DMS 273 (cell line): ENCODE data around the gene PAX2.

Experiments
- DNase-seq: peaks from one replicate; lab custom pipeline; 2025; ENCODE audit not compliant: unreplicated experiment; lab: John Stamatoyannopoulos, UW

The PAX2 gene

DNA sequence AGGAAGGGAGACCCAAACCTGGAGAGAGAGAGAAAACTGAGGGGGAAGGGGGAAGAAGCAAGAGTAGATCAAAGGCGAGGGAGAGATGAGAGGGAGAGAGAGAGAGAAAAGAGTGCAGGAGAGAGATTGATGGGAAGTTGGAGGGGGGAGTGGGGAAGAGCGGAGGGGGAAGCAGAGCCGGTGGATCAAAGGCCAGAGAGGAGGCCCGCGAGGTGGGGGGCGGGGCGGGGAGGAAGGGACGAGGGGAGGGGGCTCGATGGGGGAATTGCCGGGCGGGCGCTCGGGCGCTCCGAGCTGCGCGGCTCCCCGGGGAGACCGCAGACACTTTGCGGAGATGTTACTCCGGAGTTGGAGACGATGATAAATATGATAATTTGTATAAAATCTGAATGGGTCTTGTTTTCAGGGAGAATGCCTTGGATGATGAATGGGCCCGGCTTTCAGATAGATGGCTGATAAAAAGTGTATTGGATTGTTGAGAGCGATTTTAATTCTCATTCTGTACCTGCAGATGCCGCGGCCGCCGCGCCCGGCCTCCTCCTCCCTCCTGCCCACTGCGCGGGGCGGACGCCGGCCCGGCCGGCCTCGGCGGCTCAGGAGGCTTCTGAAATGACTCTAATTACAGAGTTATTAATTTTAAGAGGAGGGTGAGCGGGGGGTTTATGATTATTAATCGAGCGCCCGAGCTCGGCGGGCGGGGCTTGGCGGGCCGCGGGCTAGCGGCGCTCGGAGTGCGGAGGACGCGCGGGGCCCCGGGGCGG is 21.4 kb upstream of the PAX2 start:
- no peak for DNase-seq

DNA sequence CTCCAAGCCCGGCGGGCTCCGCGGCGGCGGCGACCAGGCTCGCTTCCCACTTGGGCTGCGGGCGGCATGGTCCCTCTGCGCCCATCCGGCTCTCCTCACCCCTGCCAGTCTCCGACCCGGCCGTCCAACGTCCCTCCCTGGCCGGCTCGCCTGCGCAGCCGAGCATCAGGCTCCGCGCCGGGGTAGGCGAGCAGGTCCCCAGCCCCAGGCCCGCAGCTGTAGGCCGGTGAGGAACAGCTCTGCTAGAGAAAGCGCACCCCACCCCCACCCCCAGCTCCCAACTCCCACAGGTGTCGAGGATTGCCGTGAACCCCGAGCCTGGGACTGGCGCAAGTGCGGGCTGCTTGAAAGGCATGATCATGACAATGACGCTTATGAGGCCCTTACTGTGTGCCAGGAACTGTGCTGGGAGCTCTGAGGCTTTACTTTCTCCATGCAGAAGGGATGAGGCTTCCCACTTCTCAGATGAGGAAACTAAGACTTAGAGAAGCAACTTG is 20.8 kb upstream of the PAX2 start:
- no peak for DNase-seq

DNA sequence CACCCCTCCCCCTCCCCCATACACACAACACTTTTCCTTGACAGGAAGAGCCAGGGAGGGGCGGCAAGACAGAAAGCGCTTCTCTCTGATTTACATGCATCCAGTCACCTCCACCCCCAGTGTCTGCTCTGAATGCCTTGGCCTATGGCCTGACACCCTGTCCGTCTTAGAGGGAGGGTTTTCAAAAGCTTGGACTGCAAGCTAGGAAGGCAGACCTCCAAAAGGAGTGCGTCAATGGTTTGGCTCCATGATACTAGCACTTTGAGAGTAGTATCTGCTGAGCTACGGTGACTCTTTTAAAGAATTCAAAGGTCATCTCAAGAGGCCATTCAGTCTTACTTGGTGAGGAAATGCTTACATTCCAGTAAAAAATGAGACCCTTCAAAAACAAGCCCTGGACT is 20.3 kb upstream of the PAX2 start:
- DNase-seq, result no peak

DNA sequence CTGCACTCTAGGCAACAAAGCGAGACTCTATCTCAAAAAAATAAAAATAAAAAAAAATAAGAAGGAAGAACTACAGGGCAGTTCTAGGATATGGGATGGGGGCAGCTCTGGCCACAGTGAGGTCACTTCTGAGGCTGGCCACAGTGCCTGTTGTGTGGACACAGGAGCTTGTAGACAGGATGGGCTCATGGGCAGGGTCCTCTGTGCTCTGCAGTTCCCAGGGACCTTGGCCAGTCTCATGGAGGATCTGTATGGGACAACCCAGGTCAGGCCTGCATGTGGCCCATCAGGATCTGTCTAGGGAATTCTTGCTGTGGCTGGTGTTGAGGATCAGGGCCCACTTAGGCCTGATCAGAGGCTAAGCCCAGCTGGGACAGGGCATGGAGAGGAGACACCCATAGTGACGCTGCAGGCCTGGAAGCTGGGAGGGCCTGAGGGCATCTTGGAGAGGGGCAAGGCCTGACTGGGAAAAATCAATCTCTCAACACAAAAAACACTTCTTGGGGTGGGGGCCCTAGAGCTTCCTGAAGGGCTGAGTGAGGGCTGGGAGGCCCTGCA is 19.4 kb upstream of the PAX2 start:
- DNase-seq, result no peak

DNA sequence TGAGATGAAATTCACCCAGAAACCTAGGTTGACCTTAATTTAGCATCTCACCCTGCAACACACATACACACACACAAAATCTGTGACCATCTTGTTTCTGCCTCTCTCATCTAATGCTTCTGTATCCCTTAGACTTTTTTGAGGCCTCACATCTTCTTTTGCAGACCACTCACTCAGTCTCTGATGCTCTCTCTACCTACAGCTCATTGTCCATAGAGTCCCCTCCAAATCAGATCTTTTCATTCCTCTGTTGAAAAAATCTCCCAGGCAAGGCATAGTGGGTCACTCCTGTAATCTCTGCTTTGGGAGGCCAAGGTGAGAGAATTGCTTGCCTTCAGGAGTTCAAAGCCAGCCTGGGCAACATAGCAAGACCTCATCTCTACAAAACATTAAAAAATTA is 17.6 kb upstream of the PAX2 start:
- DNase-seq, result no peak

DNA sequence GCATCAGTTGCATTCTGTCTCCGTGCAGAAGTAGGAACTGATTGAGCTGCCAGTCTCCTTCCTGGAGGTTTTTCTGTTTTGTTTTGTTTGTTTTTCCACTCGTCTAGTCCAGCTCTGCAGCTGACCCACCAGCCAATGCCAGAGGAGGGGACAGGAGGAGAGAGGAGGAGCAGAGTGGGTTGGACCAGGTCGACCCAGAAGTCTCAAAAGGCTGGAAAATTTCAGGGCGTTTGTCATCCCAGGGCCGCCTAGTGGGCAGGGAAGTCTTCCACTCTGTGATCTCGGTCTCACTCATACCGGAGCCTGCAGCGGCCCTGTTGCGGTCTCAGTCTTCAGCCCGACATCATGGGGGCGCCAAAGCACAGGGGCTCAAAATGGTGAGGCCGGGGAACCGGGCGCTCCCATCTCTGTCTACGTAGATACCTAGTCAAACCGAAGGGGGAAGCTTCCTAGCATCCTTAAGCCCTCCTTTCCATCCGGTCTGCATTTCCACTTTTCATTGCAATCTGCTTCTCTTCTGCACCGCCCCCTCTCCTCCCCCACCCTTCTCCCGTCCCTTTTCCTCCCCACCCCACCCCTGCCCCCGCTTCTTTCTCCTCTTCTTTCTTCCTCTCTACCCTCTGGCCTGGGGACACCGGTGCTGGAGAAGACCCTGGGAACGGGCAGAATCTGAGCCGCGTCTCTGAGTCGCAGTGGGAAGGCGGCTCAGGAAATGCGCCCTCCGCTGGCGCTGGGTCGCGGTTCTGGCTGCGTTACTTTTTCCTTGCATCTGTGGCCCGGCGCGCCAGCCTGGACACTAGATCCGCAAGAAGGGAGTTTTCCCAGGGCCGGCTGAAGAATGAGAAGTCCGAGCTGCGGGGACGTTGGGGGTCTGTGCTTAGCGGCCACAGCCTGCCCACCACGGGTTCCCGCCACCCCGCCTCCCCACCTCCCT is 16.2 kb upstream of the PAX2 start:
- DNase-seq, result peak; percentile 69

DNA sequence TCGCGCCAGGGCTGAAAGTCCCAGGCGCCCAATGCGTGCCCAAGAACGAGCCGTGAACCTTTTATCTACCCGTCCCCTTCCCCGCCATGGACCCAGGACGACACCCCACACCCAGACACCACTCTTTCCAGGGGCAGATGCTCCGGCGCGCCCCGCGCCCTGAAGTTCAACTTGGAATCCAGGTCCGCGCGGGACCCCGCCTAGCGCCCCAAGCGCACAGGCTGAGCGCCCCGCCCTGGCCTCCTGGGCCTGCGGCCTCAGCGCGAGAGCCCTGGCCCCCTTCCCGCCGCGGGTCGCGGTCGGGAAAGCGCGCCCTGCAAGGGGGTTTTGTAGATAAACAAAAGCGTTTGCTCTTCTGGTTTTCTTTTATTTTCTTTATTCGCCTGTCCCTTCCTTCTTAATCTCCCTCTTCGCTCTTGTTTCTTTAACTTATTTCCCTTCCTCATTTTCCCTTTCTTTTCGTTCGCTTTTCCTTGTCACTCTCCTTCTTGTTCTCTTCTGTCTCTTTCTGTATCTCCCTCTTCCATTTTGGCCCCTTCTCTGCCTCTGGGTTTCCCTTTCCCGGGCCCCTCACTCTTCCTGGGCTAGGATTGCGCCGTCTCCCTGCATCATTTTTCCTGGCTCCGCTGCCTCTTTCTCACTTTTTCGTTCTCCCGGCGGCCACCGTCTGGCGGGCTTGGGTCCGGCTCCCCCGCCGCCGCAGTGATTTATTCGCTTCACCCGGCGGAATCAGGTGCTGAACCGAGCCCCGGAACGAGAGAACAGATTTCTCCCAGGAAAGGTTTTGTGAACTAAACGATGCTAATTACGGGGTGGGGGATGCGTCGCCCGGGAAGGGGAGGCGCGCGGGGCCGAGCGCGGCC is 15.3 kb upstream of the PAX2 start:
- peak; percentile 37 for DNase-seq

DNA sequence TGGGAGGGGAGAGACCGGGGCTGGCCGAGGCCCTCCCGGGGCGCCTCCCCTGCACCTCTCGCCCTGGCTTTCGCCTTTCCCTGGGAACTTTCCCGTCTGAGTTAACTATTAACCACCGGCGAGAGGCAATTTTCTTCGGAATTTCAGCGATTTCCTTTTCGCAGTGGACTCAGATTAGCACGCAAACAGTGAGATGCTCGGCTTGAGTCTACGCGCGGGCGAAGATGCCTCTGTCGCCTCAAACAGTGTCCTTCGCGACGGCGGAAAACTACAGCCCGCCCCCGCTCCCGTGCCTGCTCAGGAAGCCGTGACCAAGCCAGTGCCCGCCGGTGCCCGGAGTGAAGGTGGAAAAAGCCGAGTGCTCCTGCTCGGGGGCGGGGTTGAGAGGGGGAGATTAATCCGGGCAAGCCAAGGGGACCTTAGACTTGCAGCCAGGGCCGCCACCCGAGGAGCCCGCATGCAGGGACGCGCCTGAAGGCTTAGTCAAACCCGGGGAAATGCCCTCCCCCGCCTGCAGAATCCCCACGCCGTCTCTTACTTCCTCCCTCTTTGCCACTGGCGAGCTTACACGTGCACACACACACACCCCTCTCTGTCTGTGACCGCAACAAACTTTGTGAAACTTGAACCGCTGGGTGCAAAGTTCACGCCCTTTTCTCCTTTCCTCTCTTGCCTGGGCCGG is 14.5 kb upstream of the PAX2 start:
- no peak for DNase-seq

DNA sequence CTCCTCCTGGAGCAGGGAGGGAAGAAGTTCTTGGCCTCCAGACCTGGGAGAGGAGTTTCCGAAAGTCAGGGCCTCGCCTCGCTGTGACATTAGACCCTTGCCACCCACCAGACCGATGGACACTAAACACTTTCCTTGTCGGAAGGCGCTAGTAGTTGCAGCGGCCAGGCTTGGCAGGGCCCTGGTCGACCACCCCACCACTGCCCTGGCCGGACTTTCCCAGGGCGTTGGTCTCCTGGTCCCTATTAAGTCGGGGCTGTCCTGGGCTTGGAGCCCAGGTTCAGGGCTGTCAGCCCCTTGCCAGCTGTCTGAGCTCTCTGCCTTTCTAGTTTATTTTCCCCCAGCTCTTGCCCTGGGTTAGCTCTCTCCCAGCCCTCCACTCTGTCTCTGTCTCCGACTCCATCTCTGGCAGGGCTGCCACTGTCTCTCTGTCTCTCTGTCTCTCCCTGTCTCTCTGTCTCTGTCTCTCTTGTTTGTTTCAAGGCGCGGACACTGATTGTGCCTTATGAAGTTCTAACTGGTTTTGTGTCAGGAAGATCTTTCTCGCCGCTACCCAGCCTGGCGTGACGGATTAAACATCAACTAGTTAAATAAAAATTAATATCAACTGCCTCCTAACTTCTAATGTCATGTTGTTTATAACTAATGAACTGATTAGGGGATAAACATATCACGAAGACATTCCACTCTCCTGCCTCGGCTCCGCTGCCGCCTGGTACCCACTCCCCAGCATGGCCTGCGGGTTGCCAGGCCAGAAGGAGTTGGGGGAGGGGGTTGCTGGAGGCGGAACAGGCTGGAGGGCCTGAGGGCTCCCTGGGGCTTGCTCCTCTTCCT is 13.8 kb upstream of the PAX2 start:
- DNase-seq, result no peak

DNA sequence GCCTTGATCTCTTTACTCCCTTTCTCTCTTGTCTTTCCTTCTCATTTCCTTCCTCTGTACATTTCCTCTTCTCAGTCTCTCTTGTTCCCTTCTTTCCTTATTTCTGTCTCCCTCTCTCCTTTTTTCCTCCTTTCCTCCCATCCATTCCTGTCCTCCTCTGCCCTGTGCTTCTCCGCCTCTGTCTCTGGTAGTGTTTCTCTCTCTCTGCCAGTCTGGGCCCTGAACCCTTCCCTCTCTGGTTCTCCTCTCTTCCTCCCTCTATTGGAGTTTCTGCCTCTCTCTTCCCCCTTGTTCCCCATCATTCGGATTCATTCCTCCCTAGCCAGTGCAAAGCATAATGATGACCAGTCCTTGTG is 13.2 kb upstream of the PAX2 start:
- no peak for DNase-seq

DNA sequence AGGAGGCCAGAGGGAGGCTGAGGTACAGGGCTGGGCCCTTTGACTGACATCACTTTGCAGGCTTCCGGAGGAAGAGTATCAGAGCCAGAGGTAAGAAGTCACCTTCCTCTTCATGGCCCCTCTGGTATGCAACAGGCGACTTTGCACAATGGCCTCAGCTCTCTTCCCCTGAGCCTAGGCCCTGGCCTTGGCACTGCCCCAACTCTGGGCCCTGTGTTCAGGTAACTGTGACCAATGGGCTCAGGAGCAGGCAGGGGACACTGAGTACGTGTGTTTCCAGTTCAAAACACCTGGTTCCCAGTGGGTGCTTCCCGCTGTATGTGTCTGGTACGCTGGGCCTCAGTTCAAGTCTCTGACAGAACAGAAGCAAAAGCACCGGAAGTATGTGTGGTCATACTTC is 12.1 kb upstream of the PAX2 start:
- no peak for DNase-seq

DNA sequence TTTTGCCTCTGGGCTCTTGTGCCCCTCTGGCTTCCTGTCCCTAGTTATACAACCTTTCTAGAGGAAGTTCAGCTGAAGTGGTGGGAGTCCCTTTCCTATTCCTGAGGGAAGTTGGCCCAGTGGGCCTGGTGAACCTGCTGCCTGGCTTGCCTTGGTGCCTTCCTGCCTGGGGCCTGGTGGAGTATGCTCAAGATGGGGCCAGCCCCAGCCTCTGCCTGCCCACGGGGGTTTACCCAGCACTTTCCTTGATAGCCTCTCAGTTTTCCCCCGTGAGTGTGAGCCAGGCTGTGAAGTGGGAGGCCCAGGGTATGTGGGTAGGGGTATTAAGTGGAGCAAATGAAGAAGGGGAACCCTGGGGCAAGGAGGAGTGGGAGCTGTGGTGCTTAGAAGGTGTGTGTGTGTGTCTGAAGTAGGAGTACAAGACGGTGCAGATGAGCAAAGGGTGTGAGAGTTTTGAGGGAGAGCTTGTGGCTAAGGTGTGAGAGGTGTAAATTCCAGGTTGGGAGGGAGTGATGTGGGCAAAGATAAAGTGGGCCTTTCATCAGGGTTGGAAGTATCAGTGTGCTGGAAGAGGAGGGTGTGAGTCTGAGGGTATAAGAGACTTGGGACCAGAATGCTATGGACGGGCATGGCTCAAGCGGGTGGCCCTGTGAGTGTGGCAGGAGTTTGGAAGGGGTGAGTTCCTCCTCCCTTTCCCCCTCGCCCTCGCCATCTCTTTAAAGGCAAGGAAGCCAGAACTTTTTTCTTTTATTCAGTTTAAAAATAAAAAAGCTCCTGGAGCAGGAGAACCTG is 10.9 kb upstream of the PAX2 start:
- no peak for DNase-seq

DNA sequence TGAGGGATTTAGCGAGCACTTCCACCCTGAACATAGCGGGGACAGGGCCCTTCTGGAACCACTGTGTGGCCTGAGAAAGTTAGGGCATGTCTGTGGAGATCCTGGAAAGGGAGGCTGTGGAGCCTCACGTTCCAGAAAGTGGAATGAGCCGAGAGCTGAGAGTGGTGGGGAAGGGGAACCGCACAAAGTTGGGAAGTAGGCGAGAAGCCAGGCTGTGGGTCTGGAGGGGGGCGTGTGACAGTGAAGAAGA is 10.4 kb upstream of the PAX2 start:
- DNase-seq, result no peak

DNA sequence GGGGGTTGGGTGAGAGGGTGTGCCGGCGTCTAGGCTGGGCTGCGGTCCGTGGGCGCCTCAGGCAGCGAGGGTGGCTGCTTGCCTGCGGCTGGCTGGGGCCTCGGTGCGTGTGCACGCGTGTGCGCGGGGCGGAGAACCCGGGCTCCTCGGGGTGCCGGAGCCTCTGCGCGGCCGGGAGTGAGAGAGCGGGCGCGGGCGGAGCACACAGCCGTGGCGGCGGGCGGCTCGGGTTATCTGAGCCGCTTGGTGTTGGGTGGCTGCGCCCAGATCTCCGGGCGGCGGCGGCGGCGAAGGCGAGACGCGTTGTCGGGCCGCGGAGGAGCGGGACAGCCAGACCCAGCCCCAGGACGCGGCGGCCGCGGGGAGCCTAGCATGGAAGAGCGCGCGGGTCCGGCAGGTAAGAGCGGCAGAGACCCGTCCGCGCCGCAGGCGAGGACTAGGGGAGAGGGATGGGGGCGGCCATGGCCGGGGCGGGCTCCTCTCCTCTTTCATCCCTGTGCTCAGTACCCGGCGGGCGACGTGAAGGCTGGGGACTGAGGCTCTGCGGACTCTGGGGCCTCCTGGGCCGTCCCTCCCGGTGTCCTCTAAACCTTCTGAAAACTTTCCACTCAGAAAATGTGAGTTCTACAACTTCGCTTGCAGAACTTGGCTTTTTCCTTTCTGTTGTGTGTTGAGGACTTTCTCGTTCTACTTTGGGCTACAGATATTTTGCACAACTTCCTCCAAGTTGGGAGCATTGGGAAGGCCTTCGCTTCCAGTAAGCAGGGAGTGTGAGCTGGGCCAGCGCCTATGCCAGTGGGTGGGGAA is 9.8 kb upstream of the PAX2 start:
- DNase-seq, result no peak

DNA sequence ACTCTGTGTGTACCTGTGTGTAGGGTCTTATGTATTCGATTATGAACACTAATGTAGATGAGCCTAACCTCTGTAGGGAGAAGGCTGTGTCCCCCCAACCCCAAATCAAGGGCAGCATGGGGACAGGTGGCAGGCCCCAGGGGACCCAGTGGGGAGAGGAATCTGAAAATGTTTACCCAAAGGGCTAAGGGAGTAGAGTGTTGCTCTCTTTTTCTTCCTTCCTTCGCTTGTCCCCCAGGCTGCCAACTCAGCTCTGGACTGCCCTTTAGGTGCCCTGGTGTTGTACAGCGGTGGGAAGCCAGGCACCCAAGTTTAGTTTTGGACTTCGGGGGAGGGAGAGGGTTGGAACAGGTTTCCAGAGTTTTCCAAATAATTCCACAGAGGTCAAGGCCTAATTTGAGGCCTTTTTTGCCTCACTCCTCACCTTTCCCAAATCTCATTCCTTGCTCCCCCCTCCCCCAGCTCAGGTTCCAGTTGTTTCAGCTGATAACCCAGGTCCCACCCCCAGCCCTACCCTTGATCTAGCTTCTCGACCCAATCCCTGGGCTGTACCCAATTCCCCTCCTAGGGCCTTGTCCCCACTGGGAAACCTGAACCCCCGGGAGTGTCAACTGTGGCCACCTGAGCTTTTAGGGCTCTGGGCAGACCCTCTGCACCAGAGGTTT is 9.1 kb upstream of the PAX2 start:
- no peak for DNase-seq

DNA sequence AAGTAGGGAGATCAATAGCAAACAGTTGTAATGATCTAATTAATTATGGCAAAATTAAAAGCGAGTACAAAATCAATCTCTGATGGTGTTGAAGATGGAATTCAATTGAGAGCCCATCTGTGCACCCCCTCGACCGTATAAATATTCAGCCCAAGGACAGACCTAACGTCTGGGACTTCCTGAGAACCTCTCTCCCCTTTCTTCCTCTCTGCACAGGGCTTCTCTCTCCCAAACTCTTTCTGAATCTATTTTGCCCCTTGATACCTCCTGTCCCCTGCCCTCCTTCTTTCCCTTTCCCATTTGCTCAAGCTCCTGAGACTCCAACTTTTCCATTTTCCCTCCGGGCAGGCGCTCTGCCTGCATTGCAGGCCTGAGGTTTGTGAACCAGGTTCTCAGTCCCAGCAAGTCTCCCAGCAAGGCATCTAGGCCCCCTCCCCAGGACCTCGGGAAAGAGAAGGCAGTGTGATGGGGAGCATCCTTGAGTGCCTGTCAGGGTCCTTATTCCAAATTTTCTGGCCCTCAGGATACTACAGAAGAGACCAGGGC is 8.5 kb upstream of the PAX2 start:
- DNase-seq, result no peak

DNA sequence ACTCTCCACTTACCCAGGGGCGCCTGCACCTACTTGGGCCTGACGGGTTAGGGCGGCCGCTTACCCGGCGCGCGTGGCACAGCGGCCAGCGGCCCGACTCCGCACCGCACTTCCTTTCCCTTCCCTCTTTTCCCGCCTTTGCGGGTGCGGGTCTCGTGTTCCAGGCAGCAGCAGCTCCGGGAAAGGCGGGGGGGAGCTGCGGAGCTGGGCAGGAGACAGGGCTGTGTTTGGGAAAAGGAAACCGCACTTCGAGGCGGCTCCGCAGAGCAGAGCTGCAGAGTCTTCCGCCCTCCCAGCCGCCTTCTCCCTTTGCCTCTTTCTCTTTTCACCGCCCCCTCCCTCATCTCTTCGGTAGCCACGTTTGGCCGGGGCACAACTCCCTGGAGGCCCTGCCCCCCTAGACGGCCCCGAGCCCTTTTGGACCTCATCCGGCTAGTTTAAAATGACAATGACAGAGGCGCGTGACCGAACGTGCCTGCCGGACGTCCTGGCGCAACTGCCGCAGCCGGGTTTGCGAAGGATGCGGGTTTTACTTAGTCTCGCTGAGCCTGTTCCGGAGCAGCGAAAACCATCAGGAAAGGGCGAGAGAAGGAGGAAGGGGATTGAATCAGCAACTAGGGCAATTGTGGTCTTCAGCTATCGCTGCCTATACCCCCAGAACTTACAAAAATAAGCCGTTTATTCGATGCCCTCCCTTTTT is 7.9 kb upstream of the PAX2 start:
- DNase-seq, result no peak
